IPS-20b (cell line): ENCODE data around the gene GAB1.
A peak's percentile ranks its signal among the peaks of the same experiment; 100 is the strongest.

Experiments
- H3K27ac ChIP-seq: one replicate; pipeline ENCODE4 v1.5.1; 2013; ENCODE audit warnings: low read length
- H3K27me3 ChIP-seq: 2 replicates; pipeline ENCODE4 v1.6.1; 2013; ENCODE audit warnings: mild to moderate bottlenecking, low read length, inconsistent platforms; ENCODE audit not compliant: insufficient read depth
- H3K36me3 ChIP-seq: 2 replicates; pipeline ENCODE4 v1.6.1; 2013; ENCODE audit warnings: low read depth, mild to moderate bottlenecking, inconsistent platforms, low read length, moderate library complexity; ENCODE audit not compliant: insufficient read depth
- H3K4me1 ChIP-seq: 2 replicates; pipeline ENCODE4 v1.6.1; 2013; ENCODE audit warnings: mild to moderate bottlenecking, control low read depth, inconsistent platforms, low read length, moderate library complexity; ENCODE audit not compliant: insufficient read depth
- H3K4me3 ChIP-seq: 2 replicates; pipeline ENCODE4 v1.5.1; 2013; ENCODE audit warnings: mild to moderate bottlenecking, low read length, inconsistent platforms
- H3K9ac ChIP-seq: 2 replicates; pipeline ENCODE4 v1.6.1; 2013; ENCODE audit warnings: low read depth, mild to moderate bottlenecking, inconsistent platforms, low read length, moderate library complexity
- H3K9me3 ChIP-seq: 2 replicates; pipeline ENCODE4 v1.6.1; 2013; ENCODE audit warnings: mild to moderate bottlenecking, low read depth, low read length, inconsistent platforms; ENCODE audit not compliant: insufficient read depth

Gene GAB1

DNA sequence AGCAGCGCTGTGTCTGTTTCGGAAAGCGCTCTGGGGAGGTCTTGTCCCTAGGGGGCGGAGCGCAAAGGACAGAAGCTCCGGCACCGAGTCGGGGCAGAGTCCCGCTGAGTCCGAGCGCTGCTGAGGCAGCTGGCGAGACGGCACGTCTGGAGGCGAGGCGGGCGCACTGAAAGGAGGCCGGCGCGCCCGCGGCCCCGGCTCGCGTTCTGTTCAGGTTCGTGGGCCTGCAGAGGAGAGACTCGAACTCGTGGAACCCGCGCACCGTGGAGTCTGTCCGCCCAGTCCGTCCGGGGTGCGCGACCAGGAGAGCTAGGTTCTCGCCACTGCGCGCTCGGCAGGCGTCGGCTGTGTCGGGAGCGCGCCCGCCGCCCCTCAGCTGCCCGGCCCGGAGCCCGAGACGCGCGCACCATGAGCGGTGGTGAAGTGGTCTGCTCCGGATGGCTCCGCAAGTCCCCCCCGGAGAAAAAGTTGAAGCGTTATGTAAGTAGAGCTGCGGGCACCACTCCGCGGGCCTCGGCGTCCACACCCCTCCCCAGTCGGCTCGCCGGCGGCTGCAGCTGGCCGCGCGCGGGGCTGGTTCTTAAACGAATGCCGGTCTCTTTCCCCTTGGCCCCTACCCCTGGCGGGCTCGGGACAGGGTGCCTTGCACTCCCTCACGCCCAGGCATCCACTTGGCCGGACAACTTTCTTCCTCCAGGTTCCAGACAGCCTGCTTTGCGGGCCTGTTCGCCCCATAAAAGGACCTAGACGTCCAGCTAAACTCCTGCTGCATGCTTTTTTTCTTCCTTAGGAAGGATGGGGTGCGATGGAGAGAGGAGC lies at the start of gene GAB1:
Gene GAB1 (plus strand): TSS at position 96 of the 819 bp plus-strand sequence. CDS start 313 bp downstream, at position 409.
- Histone ChIP-seq H3K27ac (peak within 1 kb of the TSS; percentile 65), H3K36me3 (no peaks in the 10 kb centered on the region), H3K9ac (peak within 1 kb of the TSS; percentile 85; the same call in 1 of the 2 replicates), H3K4me3 (peak within 1 kb of the TSS; percentile 96), H3K9me3 (no peaks in the 10 kb centered on the region), H3K4me1 (no peaks in the 10 kb centered on the region), H3K27me3 (peaks cover 18% of the 10 kb centered on the region; the same call in 1 of the 2 replicates)

DNA sequence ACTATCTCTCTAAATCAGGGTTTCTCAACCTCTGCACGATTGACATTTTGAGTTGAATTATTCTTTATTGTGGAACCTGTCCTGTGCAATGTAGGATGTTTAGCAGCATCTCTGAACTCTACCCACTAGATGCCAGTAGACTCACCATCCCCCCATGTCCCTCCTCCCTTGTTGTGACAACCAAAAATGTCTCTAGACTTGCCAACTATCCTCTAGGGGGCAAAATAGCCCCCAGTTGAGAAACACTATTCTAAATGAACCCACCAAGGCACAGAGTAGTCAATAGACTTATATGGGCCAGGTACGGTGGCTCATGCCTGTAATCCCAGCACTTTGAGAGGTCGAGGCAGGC lies 49.1 kb upstream of the GAB1 start:
- H3K4me3 ChIP-seq: no peak overlapping the region
- no peaks in the 10 kb centered on the region for H3K36me3 ChIP-seq
- H3K9ac ChIP-seq: no peak overlapping the region
- H3K27me3 ChIP-seq: no peaks in the 10 kb centered on the region
- peaks cover 11% of the 10 kb centered on the region for H3K4me1 ChIP-seq
- H3K27ac ChIP-seq: no peak overlapping the region
- no peaks in the 10 kb centered on the region for H3K9me3 ChIP-seq

GRCh38 chr4:143288171-143288570 lies 48.5 kb upstream of the GAB1 start:
- Histone ChIP-seq H3K4me1 (peaks cover 11% of the 10 kb centered on the region), H3K27ac (no peak overlapping the region), H3K4me3 (no peak overlapping the region), H3K36me3 (no peaks in the 10 kb centered on the region), H3K27me3 (no peaks in the 10 kb centered on the region), H3K9ac (no peak overlapping the region), H3K9me3 (no peaks in the 10 kb centered on the region)

DNA sequence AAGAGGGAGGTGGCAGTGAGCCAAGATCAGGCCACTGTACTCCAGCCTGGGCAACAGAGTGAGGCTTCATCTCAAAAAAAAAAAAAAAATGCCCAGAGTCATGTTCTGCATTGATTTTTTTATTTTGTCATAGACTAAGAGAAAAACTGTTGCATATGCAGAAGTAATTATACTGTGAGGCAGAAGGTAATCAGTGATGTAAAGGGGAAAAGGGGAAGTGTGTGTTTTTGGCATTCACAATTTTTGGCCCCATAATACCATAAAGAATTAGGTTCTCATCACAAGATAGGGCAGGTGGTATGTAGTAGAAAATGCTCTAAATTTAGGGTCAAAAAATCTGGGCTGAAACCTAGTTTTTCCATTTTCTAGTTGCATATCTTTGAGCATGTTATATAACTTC lies 47.3 kb upstream of the GAB1 start:
- Histone ChIP-seq H3K9me3 (no peaks in the 10 kb centered on the region), H3K27ac (no peak overlapping the region), H3K9ac (no peak overlapping the region), H3K4me1 (peaks cover 11% of the 10 kb centered on the region), H3K36me3 (no peaks in the 10 kb centered on the region), H3K27me3 (no peaks in the 10 kb centered on the region), H3K4me3 (no peak overlapping the region)

DNA sequence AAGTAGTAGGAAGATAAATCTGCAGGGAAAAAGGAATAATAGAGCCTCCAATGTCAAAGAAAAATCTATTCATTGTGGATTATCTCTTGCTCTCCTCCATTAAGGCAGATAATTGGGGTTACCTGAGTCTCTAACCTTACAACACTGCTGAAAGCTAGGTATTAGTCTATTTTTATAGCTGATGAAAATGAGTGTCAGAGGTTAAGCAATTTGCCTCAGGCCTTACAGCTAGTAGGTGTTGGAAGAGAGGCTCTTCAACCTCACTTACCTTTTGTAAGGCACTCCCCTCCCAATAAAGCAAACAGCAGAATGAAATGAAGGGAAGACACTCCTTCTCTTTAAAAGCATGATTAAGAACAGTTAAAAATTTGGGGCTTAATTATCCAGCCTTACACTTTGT lies 45.4 kb upstream of the GAB1 start:
- Histone ChIP-seq H3K9ac (no peak overlapping the region), H3K4me3 (no peak overlapping the region), H3K27me3 (no peaks in the 10 kb centered on the region), H3K27ac (no peak overlapping the region), H3K36me3 (no peaks in the 10 kb centered on the region), H3K4me1 (peaks cover 5% of the 10 kb centered on the region), H3K9me3 (no peaks in the 10 kb centered on the region)

- H3K4me1 ChIP-seq: no peaks in the 10 kb centered on the region
- no peaks in the 10 kb centered on the region for H3K9me3 ChIP-seq
- H3K27me3 ChIP-seq: no peaks in the 10 kb centered on the region
- no peaks in the 10 kb centered on the region for H3K36me3 ChIP-seq
- no peak overlapping the region for H3K9ac ChIP-seq
- H3K4me3 ChIP-seq: no peak overlapping the region
- no peak overlapping the region for H3K27ac ChIP-seq
These were observed 43.8 kb upstream of the GAB1 start for GRCh38 chr4:143292858-143293257.

DNA sequence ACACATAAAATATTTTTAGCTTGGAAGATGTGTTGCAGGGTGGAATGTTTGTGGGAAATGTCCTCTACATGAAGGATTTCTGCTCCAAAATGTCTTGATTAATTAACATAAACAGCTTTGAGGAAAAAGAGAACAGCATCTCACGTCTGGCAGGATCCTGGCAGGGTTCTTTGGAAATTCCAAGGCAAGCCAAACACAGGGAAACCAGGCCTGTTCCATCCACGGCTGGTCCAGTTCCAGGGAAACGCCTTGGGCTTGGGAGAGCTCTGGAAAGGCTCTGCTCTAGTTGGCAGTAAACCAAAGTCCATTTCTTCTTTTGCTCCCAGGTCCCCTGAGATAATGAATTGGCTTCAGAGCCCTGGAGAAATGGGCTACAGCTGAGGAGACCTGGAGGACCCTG lies 42.4 kb upstream of the GAB1 start:
- H3K4me3 ChIP-seq: no peak overlapping the region
- H3K27ac ChIP-seq: no peak overlapping the region
- no peak overlapping the region for H3K9ac ChIP-seq
- no peaks in the 10 kb centered on the region for H3K9me3 ChIP-seq
- H3K4me1 ChIP-seq: no peaks in the 10 kb centered on the region
- H3K36me3 ChIP-seq: no peaks in the 10 kb centered on the region
- H3K27me3 ChIP-seq: no peaks in the 10 kb centered on the region

GRCh38 chr4:143294710-143295275 lies 41.9 kb upstream of the GAB1 start:
- no peaks in the 10 kb centered on the region for H3K4me1 ChIP-seq
- H3K9me3 ChIP-seq: no peaks in the 10 kb centered on the region
- H3K9ac ChIP-seq: no peak overlapping the region
- no peak overlapping the region for H3K4me3 ChIP-seq
- H3K27me3 ChIP-seq: no peaks in the 10 kb centered on the region
- H3K36me3 ChIP-seq: no peaks in the 10 kb centered on the region
- H3K27ac ChIP-seq: no peak overlapping the region

GRCh38 chr4:143296397-143297067 lies 40.1 kb upstream of the GAB1 start:
- Histone ChIP-seq H3K27ac (no peak overlapping the region), H3K9ac (no peak overlapping the region), H3K36me3 (no peaks in the 10 kb centered on the region), H3K27me3 (no peaks in the 10 kb centered on the region), H3K4me3 (no peak overlapping the region), H3K9me3 (no peaks in the 10 kb centered on the region), H3K4me1 (no peaks in the 10 kb centered on the region)

- Histone ChIP-seq H3K36me3 (no peaks in the 10 kb centered on the region), H3K4me1 (peaks cover 8% of the 10 kb centered on the region), H3K4me3 (no peak overlapping the region)
These were observed 35.8 kb upstream of the GAB1 start for GRCh38 chr4:143300860-143301259.

GRCh38 chr4:143302536-143302935 lies 34.1 kb upstream of the GAB1 start:
- Histone ChIP-seq H3K9ac (no peak overlapping the region), H3K9me3 (no peaks in the 10 kb centered on the region), H3K27me3 (no peaks in the 10 kb centered on the region), H3K4me1 (peaks cover 8% of the 10 kb centered on the region), H3K4me3 (no peak overlapping the region), H3K36me3 (no peaks in the 10 kb centered on the region), H3K27ac (no peak overlapping the region)

More at GRCh38 chr4:143300860-143301259, 35.8 kb upstream of the GAB1 start:
- no peak overlapping the region for H3K9ac ChIP-seq
- no peaks in the 10 kb centered on the region for H3K27me3 ChIP-seq
- H3K27ac ChIP-seq: no peak overlapping the region
- H3K9me3 ChIP-seq: no peaks in the 10 kb centered on the region

- H3K27me3 ChIP-seq: no peaks in the 10 kb centered on the region
- H3K4me3 ChIP-seq: no peak overlapping the region
- no peaks in the 10 kb centered on the region for H3K9me3 ChIP-seq
- peaks cover 8% of the 10 kb centered on the region for H3K4me1 ChIP-seq
- H3K36me3 ChIP-seq: no peaks in the 10 kb centered on the region
- no peak overlapping the region for H3K9ac ChIP-seq
- H3K27ac ChIP-seq: no peak overlapping the region
These were observed 29.9 kb upstream of the GAB1 start for GRCh38 chr4:143306788-143307187.
